Measurements from ENCODE around the gene CAD. TPM values are rescaled to one million over a fixed set of nuclear protein-coding genes. Genes with fewer than 3 reads are reported as not detected.

Gene CAD
- total RNA-seq, 2 experiments from 2014 or later: 109 to 112 TPM

DNA sequence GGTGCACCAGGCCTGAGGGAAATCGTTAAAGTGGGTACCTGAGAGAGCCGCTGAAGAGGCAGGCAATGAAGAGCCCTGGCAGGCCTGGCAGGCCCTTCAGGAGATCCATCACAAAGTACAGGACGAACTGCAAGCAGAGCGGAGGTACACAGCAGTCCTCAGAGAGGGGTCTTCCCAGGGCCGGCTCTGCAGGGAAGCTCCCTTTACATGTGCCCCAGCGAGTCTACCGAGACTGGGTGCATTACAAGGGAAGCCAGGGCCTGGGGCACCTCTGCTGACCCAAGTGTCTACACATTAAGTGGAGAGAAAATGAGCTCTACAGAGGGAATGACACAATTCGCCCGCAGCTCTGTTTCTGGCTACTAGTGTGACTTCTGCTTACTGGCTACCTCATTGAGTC lies 13.4 kb upstream of the CAD start:
- CTCF ChIA-PET: interaction anchor here (0.9 to 1.0 kb wide), 2 partner anchors 12 to 75 kb away, joined by 3 to 4 read pairs; no protein-coding TSS in a partner anchor
- H3K36me3 Mint-ChIP-seq (ENCODE audit: low read depth): peaks cover 32% of the 10 kb centered on the region
- no peaks in the 10 kb centered on the region for H3K9me3 Mint-ChIP-seq
- no peaks in the 10 kb centered on the region for H3K27me3 Mint-ChIP-seq (ENCODE audit: low read depth)
- intact Hi-C loops (cut with micrococcal nuclease): no loop called here
- no peak for DNase-seq
- H3K4me1 Mint-ChIP-seq (ENCODE audit: low read depth): no peaks in the 10 kb centered on the region
- no peak overlapping the region for H3K4me3 Mint-ChIP-seq
- H3K27ac Mint-ChIP-seq: no peak overlapping the region

DNA sequence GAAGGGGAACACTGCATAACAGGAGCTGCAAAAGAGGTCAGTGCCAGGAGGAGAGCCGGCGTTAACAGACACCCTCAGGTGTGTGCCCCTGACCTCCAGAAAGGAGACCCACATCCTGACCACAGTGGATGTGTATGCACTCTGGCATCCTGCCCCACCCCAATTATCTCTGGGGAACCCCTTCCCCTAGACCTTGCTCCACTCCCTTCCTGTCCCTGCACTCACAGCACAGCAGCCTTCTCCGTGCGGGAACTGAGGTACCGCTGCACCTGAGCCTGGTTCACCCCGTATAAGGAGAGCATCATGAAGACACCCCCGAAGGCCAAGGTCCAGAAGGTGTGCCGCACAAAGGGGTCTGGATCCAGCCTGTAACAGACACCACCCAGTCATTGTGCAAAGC lies 12.6 kb upstream of the CAD start:
- H3K27me3 Mint-ChIP-seq (ENCODE audit: low read depth): no peaks in the 10 kb centered on the region
- H3K36me3 Mint-ChIP-seq (ENCODE audit: low read depth): peaks cover 28% of the 10 kb centered on the region
- CTCF ChIA-PET: no interaction called here
- no peak overlapping the region for H3K27ac Mint-ChIP-seq
- DNase-seq: no peak
- intact Hi-C loops (cut with micrococcal nuclease): no loop called here
- peaks cover 4% of the 10 kb centered on the region for H3K4me1 Mint-ChIP-seq (ENCODE audit: low read depth)
- H3K9me3 Mint-ChIP-seq: no peaks in the 10 kb centered on the region
- no peak overlapping the region for H3K4me3 Mint-ChIP-seq

DNA sequence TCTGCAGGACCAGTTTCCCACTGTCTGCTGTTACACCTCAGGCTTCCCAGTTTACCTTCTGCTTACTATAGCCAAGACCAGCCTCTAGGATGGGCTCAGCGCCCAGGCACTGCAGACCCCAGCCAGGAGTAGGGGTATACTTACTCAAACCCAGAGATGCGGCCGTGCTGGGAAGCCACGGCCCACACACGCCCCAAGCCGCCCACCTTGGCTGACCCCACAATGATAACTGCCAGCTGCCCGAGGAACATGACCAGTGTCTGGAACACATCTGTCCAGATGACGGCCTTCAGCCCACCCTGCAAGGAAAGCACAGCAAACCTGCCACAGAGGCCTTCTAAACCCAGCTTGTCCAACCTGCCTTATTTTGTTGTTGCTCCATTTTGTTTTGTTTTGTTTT lies 12.0 kb upstream of the CAD start:
- intact Hi-C loops (cut with micrococcal nuclease): no loop called here
- DNase-seq: no peak
- no peaks in the 10 kb centered on the region for H3K9me3 Mint-ChIP-seq
- no peak overlapping the region for H3K27ac Mint-ChIP-seq
- CTCF ChIA-PET: no interaction called here
- no peaks in the 10 kb centered on the region for H3K27me3 Mint-ChIP-seq (ENCODE audit: low read depth)
- H3K4me1 Mint-ChIP-seq (ENCODE audit: low read depth): peaks cover 10% of the 10 kb centered on the region
- H3K36me3 Mint-ChIP-seq (ENCODE audit: low read depth): peaks cover 28% of the 10 kb centered on the region
- no peak overlapping the region for H3K4me3 Mint-ChIP-seq

DNA sequence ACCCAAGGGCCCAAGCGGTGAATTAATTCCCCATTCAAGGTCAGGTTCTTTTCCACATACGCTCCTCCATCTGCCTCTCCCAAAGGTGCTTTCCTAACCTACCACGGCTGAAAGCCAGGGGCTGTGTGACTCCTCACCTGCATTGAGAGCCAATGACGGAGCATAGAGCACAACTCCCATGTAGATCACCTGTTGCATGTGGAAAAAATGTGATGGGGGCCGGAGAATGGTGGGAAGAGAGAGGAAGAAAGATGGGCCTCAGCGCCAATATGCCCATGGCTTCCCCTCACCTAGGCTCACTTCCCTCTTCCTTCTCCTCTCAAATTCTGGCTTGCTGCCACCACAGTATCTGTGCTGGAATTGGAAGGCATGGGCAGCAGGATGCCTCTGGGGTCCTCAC lies 10.8 kb upstream of the CAD start:
- Mint-ChIP-seq H3K4me1 (ENCODE audit: low read depth) (peaks cover 12% of the 10 kb centered on the region), H3K27ac (no peak overlapping the region), H3K27me3 (ENCODE audit: low read depth) (no peaks in the 10 kb centered on the region), H3K36me3 (ENCODE audit: low read depth) (peaks cover 28% of the 10 kb centered on the region), H3K9me3 (no peaks in the 10 kb centered on the region), H3K4me3 (no peak overlapping the region)
- no peak for DNase-seq
- intact Hi-C loops (cut with micrococcal nuclease): no loop called here
- CTCF ChIA-PET: no interaction called here

DNA sequence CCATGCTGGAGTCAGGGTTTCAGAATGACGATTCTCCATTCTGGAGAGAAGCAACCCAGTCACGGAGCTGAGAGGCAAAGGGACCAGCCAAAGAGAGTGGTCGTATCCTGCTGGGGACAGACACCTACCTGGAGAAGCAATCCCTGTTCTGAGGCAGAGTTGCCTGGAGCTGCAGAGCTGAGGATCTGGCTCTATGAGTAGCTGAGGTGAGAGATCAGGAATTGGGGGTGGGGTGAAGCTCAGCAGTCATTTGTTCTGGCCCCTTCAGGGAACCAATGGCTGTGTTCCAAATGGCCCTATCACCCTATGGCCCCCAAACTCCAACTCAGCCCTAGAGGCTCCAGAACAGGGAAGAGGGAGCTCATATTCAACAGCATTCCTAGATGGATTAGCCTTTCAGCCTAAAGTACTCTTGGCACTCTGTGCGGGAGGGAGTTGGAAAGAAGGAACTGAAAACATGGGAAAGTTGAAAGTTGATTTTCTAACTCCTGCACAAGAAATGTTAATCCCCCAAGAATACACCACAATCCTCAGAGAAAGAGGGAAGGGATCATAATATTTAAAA lies 8.6 kb upstream of the CAD start:
- Mint-ChIP-seq H3K9me3 (no peaks in the 10 kb centered on the region), H3K36me3 (ENCODE audit: low read depth) (peaks cover 28% of the 10 kb centered on the region), H3K27ac (no peak overlapping the region), H3K4me1 (ENCODE audit: low read depth) (peaks cover 16% of the 10 kb centered on the region), H3K4me3 (no peak overlapping the region), H3K27me3 (ENCODE audit: low read depth) (no peaks in the 10 kb centered on the region)
- CTCF ChIA-PET: interaction anchor here (1.5 kb wide), 1 partner anchor 109 kb away, joined by 5 read pairs; no protein-coding TSS in a partner anchor
- intact Hi-C loops (cut with micrococcal nuclease): no loop called here
- DNase-seq: no peak

DNA sequence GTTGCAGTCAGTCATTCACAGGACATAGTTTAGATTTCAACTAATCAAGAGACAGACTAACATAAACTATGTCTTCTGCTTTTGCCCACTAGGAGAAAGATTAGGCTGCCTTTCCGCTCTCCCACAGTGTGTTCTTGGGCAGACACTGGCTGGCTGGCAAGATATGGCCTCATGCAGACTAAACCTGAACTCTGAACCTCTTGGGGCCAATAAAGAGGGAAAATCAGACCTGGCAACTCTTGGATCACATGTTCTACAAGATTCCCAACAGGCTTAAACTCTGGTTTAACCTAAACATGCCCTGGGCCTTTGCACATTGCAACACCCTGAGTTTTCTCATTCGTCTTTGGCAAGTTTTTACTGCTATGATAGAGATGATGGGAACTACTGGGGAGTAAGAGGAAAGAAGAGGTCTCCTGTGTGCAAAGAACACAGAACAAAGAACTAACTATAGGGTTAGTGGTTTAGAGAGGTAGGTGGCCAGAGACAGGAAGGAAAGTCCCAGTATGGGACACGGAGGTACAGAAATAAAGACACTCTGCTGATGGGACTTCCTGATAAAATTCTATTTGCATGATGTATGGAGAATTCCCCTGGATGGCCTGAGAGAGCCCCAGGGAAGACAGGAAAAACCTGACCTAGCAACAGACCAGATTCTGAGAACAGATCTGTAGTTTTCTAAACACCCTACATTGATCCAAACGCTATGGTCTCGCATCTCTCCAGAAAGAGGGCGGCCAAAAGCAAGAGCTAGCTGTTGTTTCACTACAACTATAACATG lies 7.4 kb upstream of the CAD start:
- H3K4me3 Mint-ChIP-seq: peak overlapping the region; percentile 31
- no peaks in the 10 kb centered on the region for H3K9me3 Mint-ChIP-seq
- intact Hi-C loops (cut with micrococcal nuclease): loop anchor here (5.0 to 10.0 kb wide), 2 partner anchors 238 to 375 kb away; partner anchors contain the start of genes MAPRE3 and ZNF512
- DNase-seq: no peak
- H3K27ac Mint-ChIP-seq: no peak overlapping the region
- CTCF ChIA-PET: interaction anchor here (0.7 kb wide), 1 partner anchor 248 kb away, joined by 4 read pairs; no protein-coding TSS in a partner anchor
- no peaks in the 10 kb centered on the region for H3K27me3 Mint-ChIP-seq (ENCODE audit: low read depth)
- peaks cover 25% of the 10 kb centered on the region for H3K36me3 Mint-ChIP-seq (ENCODE audit: low read depth)
- H3K4me1 Mint-ChIP-seq (ENCODE audit: low read depth): peaks cover 20% of the 10 kb centered on the region

DNA sequence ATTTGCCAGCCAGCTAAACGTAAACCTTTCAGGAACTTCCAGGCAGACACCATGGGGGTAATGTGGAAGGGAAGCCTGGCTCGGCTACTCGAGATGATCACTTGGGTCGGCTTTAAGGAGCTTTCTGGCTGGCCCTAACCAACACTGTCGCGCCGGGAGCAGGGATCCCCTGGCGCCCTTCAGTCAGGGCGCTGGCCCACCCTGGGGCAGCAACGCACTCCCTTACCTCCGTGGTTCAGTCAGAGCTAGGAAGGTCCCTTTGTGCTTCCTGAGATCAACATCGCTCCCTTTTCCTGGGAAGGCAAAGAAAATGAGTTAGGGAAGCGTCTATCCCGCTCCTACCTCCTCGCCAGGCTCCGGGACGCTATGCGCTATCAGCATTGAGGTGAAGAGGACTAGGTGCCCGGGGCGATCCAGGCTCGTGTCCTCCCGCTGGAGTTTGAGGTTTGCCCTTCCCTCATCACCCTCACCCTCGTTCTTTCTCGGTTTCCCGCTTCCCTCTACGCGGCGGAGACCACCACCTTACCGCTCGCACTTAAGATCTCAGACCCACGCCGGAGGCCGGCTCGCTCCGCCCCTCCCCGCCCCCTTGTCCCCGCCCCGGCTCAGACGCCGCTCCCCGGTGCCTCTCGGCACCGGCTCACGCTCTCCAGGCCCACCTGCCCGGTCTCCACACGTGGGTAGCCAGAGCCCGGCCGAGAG lies 5.8 kb upstream of the CAD start:
- CTCF ChIA-PET: interaction anchor here (0.9 to 1.3 kb wide), 4 partner anchors 21 to 251 kb away, joined by 3 to 5 read pairs (median 4); no protein-coding TSS in a partner anchor

DNA sequence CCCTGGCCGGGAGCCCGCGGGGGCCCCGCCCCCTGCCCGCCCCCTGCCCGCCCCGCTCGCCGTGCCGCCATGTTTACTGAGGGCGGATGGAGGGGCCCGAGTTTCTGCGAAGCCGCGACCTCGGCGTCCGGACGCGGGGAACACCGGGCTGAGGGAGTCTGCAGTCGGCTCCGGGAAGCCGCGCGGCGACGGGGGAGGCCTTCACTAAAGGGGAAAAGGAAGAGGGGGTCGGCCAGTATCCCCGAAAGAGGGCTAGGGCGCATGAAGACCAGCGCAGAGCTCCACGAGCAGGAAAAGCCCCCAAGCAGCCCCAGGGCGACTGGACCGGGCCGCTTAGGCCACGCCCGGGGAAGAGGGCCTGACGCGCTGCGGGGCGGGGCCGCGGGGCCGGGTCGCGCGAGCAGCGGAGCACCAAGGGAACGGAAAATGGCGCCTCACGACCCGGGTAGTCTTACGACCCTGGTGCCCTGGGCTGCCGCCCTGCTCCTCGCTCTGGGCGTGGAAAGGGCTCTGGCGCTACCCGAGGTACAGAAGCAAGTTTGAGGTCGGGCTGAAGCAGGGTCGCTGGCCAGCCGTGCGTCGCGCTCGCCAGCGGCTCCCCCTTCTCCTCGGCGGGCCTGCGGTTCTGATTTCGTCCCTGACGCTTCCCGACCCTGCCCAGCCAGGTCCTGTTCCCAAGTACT lies 5.1 kb upstream of the CAD start, which contains the start of the genes ATRAID and SLC5A6:
Gene ATRAID, plus strand, starts transcription at position 99 of the 683 bp plus-strand sequence. Its CDS starts 328 bp downstream, at position 427.
Gene SLC5A6, minus strand, starts transcription at position 326 of the 683 bp plus-strand sequence. CDS start 4,618 bp downstream, outside the sequence.
- Mint-ChIP-seq H3K27ac (peak within 1 kb of the TSS; percentile 99), H3K27me3 (ENCODE audit: low read depth) (no peaks in the 10 kb centered on the region), H3K4me3 (peak within 1 kb of the TSS; percentile 98), H3K36me3 (ENCODE audit: low read depth) (peaks cover 21% of the 10 kb centered on the region), H3K9me3 (no peaks in the 10 kb centered on the region), H3K4me1 (ENCODE audit: low read depth) (peaks cover 30% of the 10 kb centered on the region)
- CTCF ChIA-PET: interaction anchor here (1.2 to 1.3 kb wide), 3 partner anchors 20 to 250 kb away, joined by 3 to 5 read pairs (median 4); no protein-coding TSS in a partner anchor
- DNase-seq: peak; percentile 88
- intact Hi-C loops (cut with micrococcal nuclease): loop anchor here (1.0 to 10.0 kb wide), 11 partner anchors 78 to 1179 kb away; partner anchors contain the start of genes AGBL5, EIF2B4, GTF3C2 and KHK

More for the DNA sequence above, 5.8 kb upstream of the CAD start:
- Mint-ChIP-seq H3K36me3 (ENCODE audit: low read depth) (peaks cover 20% of the 10 kb centered on the region), H3K27me3 (ENCODE audit: low read depth) (no peaks in the 10 kb centered on the region), H3K4me3 (peak overlapping the region; percentile 98), H3K9me3 (no peaks in the 10 kb centered on the region), H3K4me1 (ENCODE audit: low read depth) (peaks cover 25% of the 10 kb centered on the region), H3K27ac (peak overlapping the region; percentile 80)
- intact Hi-C loops (cut with micrococcal nuclease): loop anchor here (5.0 to 10.0 kb wide), 2 partner anchors 239 to 373 kb away; partner anchors contain the start of genes MAPRE3 and ZNF512
- DNase-seq: peak; percentile 34

DNA sequence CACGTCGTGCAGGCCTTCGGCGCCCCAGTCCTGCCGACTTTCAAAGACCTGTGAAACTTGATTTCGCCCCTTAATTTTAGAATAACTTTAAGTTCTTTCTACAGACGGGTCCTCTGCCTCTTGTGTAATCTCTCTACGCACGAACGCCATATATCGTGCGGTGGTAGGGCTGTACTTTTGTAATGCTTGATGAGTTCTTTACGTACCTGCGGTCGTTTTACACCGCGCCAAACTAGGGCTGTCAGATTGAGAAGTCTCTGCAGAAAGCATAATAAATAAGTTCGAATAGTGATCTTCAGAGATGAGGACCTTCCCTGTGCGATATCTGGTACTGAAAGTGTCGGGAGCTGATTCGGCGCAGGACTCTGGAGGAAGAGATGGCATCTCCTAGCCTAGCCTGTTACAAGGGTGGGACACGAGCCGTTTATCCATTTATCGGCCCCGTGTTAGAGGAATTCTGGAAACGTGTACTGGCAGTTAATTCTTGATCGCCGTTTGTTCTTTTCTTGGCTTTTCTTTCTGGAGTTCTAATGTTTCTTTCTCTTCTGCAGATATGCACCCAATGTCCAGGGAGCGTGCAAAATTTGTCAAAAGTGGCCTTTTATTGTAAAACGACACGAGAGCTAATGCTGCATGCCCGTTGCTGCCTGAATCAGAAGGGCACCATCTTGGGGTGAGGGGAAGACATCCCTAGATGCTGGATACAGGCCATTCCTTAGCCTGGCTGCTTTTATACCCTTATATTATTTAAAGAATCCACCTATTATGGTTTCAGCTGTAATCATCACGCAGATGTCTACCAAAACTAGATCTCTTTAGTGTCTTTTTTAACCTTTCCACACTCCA lies 4.3 kb upstream of the CAD start:
- H3K27ac Mint-ChIP-seq: peak overlapping the region; percentile 99
- peak overlapping the region; percentile 98 for H3K4me3 Mint-ChIP-seq
- intact Hi-C loops (cut with micrococcal nuclease): loop anchor here (1.0 to 10.0 kb wide), 11 partner anchors 79 to 1178 kb away; partner anchors contain the start of genes AGBL5, EIF2B4, GTF3C2 and KHK
- H3K9me3 Mint-ChIP-seq: no peaks in the 10 kb centered on the region
- peaks cover 25% of the 10 kb centered on the region for H3K36me3 Mint-ChIP-seq (ENCODE audit: low read depth)
- H3K4me1 Mint-ChIP-seq (ENCODE audit: low read depth): peaks cover 31% of the 10 kb centered on the region
- peak; percentile 52 for DNase-seq
- no peaks in the 10 kb centered on the region for H3K27me3 Mint-ChIP-seq (ENCODE audit: low read depth)
- CTCF ChIA-PET: interaction anchor here (0.9 kb wide), 1 partner anchor 67 kb away, joined by 4 read pairs; no protein-coding TSS in a partner anchor

DNA sequence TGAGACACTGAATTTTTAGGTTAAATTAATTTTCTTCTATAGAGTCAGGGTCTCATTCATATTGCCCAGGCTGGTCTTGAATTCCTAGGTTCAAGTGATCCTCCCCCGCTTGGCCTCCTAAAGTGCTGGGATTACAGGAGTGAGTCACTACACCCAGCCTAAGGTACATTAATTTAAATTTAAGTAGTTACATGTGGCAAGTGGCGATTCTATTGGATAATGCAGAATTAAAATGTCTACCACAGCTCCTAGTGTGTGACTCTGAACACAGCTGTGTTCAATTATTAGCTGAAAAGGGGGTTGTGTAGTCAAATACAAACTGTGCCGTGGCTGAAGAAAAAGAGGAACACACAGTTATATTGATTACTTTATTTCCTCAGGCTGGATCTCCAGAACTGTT lies 2.2 kb upstream of the CAD start:
- intact Hi-C loops (cut with micrococcal nuclease): loop anchor here (5.0 to 10.0 kb wide), 2 partner anchors 243 to 370 kb away; partner anchors contain the start of genes MAPRE3 and ZNF512
- H3K4me3 Mint-ChIP-seq: no peak overlapping the region
- CTCF ChIA-PET: interaction anchor here (1.0 kb wide), 1 partner anchor 88 kb away, joined by 3 read pairs; no protein-coding TSS in a partner anchor
- H3K27ac Mint-ChIP-seq: no peak overlapping the region
- no peaks in the 10 kb centered on the region for H3K9me3 Mint-ChIP-seq
- no peak for DNase-seq
- peaks cover 34% of the 10 kb centered on the region for H3K36me3 Mint-ChIP-seq (ENCODE audit: low read depth)
- H3K27me3 Mint-ChIP-seq (ENCODE audit: low read depth): no peaks in the 10 kb centered on the region
- H3K4me1 Mint-ChIP-seq (ENCODE audit: low read depth): peaks cover 39% of the 10 kb centered on the region
